Caco-2 (cell line): ENCODE results near the gene EPB41L4A. TPM values are rescaled to one million over a fixed set of nuclear protein-coding genes. Genes with fewer than 3 reads are reported as not detected.
"Not testable (repeated sequence)": the region's sequence is repeated elsewhere in the genome, so short reads cannot be mapped to it uniquely, and the experiment has no call there.

Source experiments
- BruUV-seq: library from RNA; stranded (reverse); fragments of 400-500 nt; replicated peaks from 2 replicates; lab custom pipeline; 2021; lab: Mats Ljungman, UMichigan
- CTCF ChIA-PET: fragments of 300-600 bp; sonication (Branson Sonifier 250); formaldehyde crosslinking; loops from one replicate; lab custom pipeline; 2022; ENCODE audit warnings: antibody characterized with exemption; lab: Charles Lee
- POLR2A ChIA-PET: fragments of 300-600 bp; sonication (Branson Sonifier 250); formaldehyde crosslinking; loops from one replicate; lab custom pipeline; 2022; ENCODE audit warnings: antibody characterized with exemption; lab: Charles Lee
- DNase-seq, 2 experiments: peaks; one replicate each; pipeline versions ENCODE4 v3.0.0 to v3.0.0-alpha.2; 2020 to 2022
- H3K27me3 ChIP-seq: replicated peaks from 2 replicates; pipeline ENCODE4 v1.6.0; 2011; ENCODE audit warnings: low read length; ENCODE audit not compliant: control insufficient read depth, insufficient read depth
- H3K36me3 ChIP-seq: 2 replicates; pipeline ENCODE4 v1.5.1; 2011; ENCODE audit warnings: low read length; ENCODE audit not compliant: control insufficient read depth, insufficient read depth
- H3K4me1 ChIP-seq: fragments of 250-450 bp; sonication (Bioruptor Pico); 2 replicates; pipeline ENCODE4 v1.5.1; 2020; ENCODE audit warnings: mild to moderate bottlenecking
- H3K4me3 ChIP-seq: 2 replicates; pipeline ENCODE4 v1.5.1; 2011; ENCODE audit warnings: low read depth, mild to moderate bottlenecking, control low read depth, low read length
- H3K9me3 ChIP-seq: fragments of 250-450 bp; sonication (Bioruptor Pico); 2 replicates; pipeline ENCODE4 v1.5.1; 2020; ENCODE audit warnings: mild to moderate bottlenecking, moderate library complexity
- H3K27ac Mint-ChIP-seq: one replicate; pipeline ENCODE4 v1.8.0; 2022; ENCODE audit warnings: mixed read lengths; ENCODE audit not compliant: unreplicated experiment
- H3K27me3 Mint-ChIP-seq: one replicate; pipeline ENCODE4 v1.8.0; 2022; ENCODE audit warnings: mixed read lengths; ENCODE audit not compliant: insufficient read depth, unreplicated experiment
- H3K36me3 Mint-ChIP-seq: one replicate; pipeline ENCODE4 v1.8.0; 2022; ENCODE audit warnings: mild to moderate bottlenecking, mixed read lengths; ENCODE audit not compliant: insufficient read depth, unreplicated experiment
- H3K4me1 Mint-ChIP-seq: one replicate; pipeline ENCODE4 v1.8.0; 2022; ENCODE audit warnings: low read depth, mixed read lengths; ENCODE audit not compliant: unreplicated experiment
- H3K4me3 Mint-ChIP-seq: one replicate; pipeline ENCODE4 v1.8.0; 2022; ENCODE audit warnings: mild to moderate bottlenecking, moderate library complexity, mixed read lengths; ENCODE audit not compliant: unreplicated experiment
- H3K9me3 Mint-ChIP-seq: one replicate; pipeline ENCODE4 v1.8.0; 2022; ENCODE audit warnings: mixed read lengths; ENCODE audit not compliant: unreplicated experiment
- intact Hi-C: fragments of 100-400 bp; cut with micrococcal nuclease; formaldehyde crosslinking; loops from one replicate; pipeline ENCODE4 v1.10.0; 2022; ENCODE audit not compliant: unreplicated experiment
- total RNA-seq: library from RNA; stranded (reverse); gene quantifications from 2 replicates; pipeline ENCODE4 v1.2.3, GENCODE V29; 2022
- TF ChIP-seq, protein P1 (sequence below), 2 experiments: fragments of 200-600 bp in 1 of 2; IDR thresholded peaks; 1 replicate in 1 of 2; 2 replicates in 1 of 2; pipeline versions ENCODE4 v1.5.1 to v1.8.0; 2011 to 2022; ENCODE audit warnings: antibody characterized with exemption in 1 of 2, control low read depth in 1 of 2, inconsistent platforms in 1 of 2, low read depth in 1 of 2, low read length in 1 of 2, mild to moderate bottlenecking in 1 of 2, moderate library complexity in 1 of 2; ENCODE audit not compliant: insufficient read depth in 1 of 2, severe bottlenecking in 1 of 2, unreplicated experiment in 1 of 2

EPB41L4A gene
- total RNA-seq, 1 experiment from 2014 or later, result 1.4 TPM

DNA sequence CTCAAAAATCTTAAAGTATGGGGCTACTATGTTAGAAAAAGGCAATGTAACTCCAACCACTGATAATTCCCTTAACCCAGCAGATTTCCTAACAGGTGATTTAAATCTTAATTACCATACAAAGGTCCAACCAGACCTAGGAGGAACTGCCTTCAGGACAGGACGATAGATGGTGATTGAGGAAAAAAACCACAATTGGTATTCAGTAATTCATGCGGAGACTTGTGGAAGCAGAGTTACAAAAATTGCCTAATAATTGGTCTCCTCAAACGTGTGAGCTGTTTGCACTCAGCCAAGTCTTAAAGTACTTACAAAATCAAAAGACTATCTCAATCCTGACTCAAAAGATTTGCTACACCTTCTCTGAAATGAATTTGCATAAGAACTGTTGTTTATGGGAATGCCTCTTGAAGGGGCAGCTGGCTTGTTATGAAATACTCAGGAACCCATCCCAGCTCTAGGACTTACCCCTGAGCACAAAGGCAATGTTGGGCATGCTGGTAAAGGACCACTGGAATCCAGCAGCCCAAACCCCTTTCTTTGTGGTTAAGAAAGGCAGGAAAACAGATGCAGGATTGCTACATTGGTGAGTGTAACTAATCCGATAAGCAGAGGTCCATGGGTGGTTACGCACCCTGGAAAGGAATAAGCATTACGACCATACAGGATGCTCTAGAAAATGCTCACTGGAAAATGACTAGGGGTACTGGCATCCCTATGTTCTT, 26.7 kb upstream of the EPB41L4A start:
- CTCF ChIA-PET, result no interaction called here
- no peaks in the 10 kb centered on the region for H3K4me1 Mint-ChIP-seq
- no peak overlapping the region for H3K4me3 Mint-ChIP-seq
- Histone ChIP-seq H3K9me3 (no peaks in the 10 kb centered on the region), H3K4me3 (no peak overlapping the region), H3K36me3 (no peaks in the 10 kb centered on the region), H3K4me1 (no peaks in the 10 kb centered on the region), H3K27me3 (no peaks in the 10 kb centered on the region)
- no peaks in the 10 kb centered on the region for H3K36me3 Mint-ChIP-seq
- POLR2A ChIA-PET, result no interaction called here
- no peak for DNase-seq
- no TSS peak for BruUV-seq
- intact Hi-C loops, result no loop called here
- H3K9me3 Mint-ChIP-seq, result no peaks in the 10 kb centered on the region
- TF ChIP-seq, protein P1, sequence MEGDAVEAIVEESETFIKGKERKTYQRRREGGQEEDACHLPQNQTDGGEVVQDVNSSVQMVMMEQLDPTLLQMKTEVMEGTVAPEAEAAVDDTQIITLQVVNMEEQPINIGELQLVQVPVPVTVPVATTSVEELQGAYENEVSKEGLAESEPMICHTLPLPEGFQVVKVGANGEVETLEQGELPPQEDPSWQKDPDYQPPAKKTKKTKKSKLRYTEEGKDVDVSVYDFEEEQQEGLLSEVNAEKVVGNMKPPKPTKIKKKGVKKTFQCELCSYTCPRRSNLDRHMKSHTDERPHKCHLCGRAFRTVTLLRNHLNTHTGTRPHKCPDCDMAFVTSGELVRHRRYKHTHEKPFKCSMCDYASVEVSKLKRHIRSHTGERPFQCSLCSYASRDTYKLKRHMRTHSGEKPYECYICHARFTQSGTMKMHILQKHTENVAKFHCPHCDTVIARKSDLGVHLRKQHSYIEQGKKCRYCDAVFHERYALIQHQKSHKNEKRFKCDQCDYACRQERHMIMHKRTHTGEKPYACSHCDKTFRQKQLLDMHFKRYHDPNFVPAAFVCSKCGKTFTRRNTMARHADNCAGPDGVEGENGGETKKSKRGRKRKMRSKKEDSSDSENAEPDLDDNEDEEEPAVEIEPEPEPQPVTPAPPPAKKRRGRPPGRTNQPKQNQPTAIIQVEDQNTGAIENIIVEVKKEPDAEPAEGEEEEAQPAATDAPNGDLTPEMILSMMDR (IDR thresholded peaks at IDR 0.05; ENCODE audit: insufficient read depth in 1 of 2, low read depth in 1 of 2, low read length in 1 of 2, severe bottlenecking in 1 of 2, unreplicated experiment in 1 of 2), result no peak
- H3K27me3 Mint-ChIP-seq, result peaks cover 4% of the 10 kb centered on the region
- no peak overlapping the region for H3K27ac Mint-ChIP-seq

DNA sequence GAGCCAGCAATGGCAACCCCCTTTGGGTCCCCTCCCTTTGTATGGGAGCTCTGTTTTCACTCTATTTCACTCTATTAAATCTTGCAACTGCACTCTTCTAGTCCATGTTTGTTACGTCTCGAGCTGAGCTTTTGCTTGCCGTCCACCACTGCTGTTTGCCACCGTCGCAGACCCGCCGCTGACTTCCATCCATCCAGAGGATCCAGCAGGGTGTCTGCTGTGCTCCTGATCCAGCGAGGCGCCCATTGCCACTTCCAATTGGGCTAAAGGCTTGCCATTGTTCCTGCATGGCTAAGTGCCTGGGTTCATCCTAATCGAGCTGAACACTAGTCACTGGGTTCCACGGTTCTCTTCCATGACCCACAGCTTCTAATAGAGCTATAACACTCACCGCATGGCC, 24.9 kb upstream of the EPB41L4A start:
- H3K4me3 ChIP-seq, H3K9me3 Mint-ChIP-seq, H3K9me3 ChIP-seq, H3K27ac Mint-ChIP-seq, H3K4me1 ChIP-seq, H3K36me3 ChIP-seq, H3K27me3 ChIP-seq, POLR2A ChIA-PET, H3K4me1 Mint-ChIP-seq, DNase-seq, CTCF ChIA-PET, H3K27me3 Mint-ChIP-seq, H3K4me3 Mint-ChIP-seq, intact Hi-C loops, H3K36me3 Mint-ChIP-seq, BruUV-seq: not testable (repeated sequence)

DNA sequence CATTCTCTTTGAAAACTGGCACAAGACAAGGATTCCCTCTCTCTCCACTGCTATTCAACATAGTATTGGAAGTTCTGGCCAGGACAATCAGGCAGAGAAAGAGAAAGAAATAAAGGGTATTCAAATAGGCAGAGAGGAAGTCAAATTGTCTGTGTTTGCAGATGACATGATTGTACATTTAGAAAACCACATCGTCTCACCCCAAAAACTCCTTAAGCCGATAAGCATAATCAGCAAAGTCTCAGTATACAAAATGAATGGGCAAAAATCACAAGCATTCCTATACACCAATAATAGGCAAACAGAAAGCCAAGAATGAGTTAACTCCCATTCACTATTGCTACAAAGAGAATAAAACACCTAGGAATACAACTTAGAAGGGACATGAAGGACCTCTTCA, 21.0 kb upstream of the EPB41L4A start:
- Histone ChIP-seq H3K4me1 (no peaks in the 10 kb centered on the region), H3K36me3 (no peaks in the 10 kb centered on the region), H3K9me3 (no peaks in the 10 kb centered on the region), H3K4me3 (no peak overlapping the region), H3K27me3 (no peaks in the 10 kb centered on the region; the same call in 1 of the 2 replicates)
- Mint-ChIP-seq H3K27me3 (peaks cover 23% of the 10 kb centered on the region), H3K9me3 (peaks cover 6% of the 10 kb centered on the region), H3K4me3 (no peak overlapping the region), H3K4me1 (no peaks in the 10 kb centered on the region), H3K36me3 (no peaks in the 10 kb centered on the region), H3K27ac (no peak overlapping the region)
- no peak for DNase-seq
- TF ChIP-seq, protein P1 (IDR thresholded peaks at IDR 0.05; ENCODE audit: insufficient read depth in 1 of 2, low read depth in 1 of 2, low read length in 1 of 2, severe bottlenecking in 1 of 2, unreplicated experiment in 1 of 2), result no peak
- intact Hi-C loops, result no loop called here
- POLR2A ChIA-PET, result no interaction called here
- CTCF ChIA-PET, result no interaction called here
- BruUV-seq, result no TSS peak
